GM12873 (cell line): ENCODE measurements around the gene TKTL1.

Source experiments
- CTCF ChIP-seq: IDR thresholded peaks from 2 replicates; pipeline ENCODE4 v1.5.1; 2012; ENCODE audit warnings: low read depth, mild to moderate bottlenecking, moderate library complexity, low read length, control low read depth; ENCODE audit not compliant: insufficient read depth; ENCODE audit errors: missing control alignments

Gene TKTL1

GRCh38 chrX:154333837-154334271 lies 38.3 kb downstream of the TKTL1 start:
- no peak for TF ChIP-seq CTCF

- no peak for TF ChIP-seq CTCF
Measured at GRCh38 chrX:154334496-154334895, 38.9 kb downstream of the TKTL1 start.

- TF ChIP-seq CTCF: no peak
Measured at GRCh38 chrX:154348114-154348531, 52.5 kb downstream of the TKTL1 start.

GRCh38 chrX:154348646-154349358 lies 53.2 kb downstream of the TKTL1 start:
- no peak for TF ChIP-seq CTCF

GRCh38 chrX:154349359-154349935 lies 53.9 kb downstream of the TKTL1 start:
- TF ChIP-seq CTCF: no peak

GRCh38 chrX:154349979-154350378 lies 54.4 kb downstream of the TKTL1 start:
- TF ChIP-seq CTCF: no peak

GRCh38 chrX:154350429-154351182 lies 55.0 kb downstream of the TKTL1 start:
- TF ChIP-seq CTCF: no peak
